Right kidney (tissue), 1 donor: ENCODE results near the gene HYAL3.
"Not testable (repeated sequence)": the region's sequence is repeated elsewhere in the genome, so short reads cannot be mapped to it uniquely, and the experiment has no call there.

Source experiments
- DNase-seq: peaks from one replicate; pipeline ENCODE4 v3.0.0-alpha.2; 2016

The HYAL3 gene

GRCh38 chr3:50255251-50255615 lies 44.0 kb downstream of the HYAL3 start:
- no peak for DNase-seq

GRCh38 chr3:50254577-50255250 lies 44.5 kb downstream of the HYAL3 start:
- no peak for DNase-seq

- no peak for DNase-seq
Measured at GRCh38 chr3:50251220-50251619, 48.0 kb downstream of the HYAL3 start.

- DNase-seq: no peak
Measured at GRCh38 chr3:50250514-50250913, 48.7 kb downstream of the HYAL3 start.

GRCh38 chr3:50249457-50249856 lies 49.7 kb downstream of the HYAL3 start:
- no peak for DNase-seq

GRCh38 chr3:50248387-50248786 lies 50.8 kb downstream of the HYAL3 start:
- no peak for DNase-seq

GRCh38 chr3:50246517-50246954 lies 52.7 kb downstream of the HYAL3 start:
- no peak for DNase-seq

GRCh38 chr3:50245831-50246516 lies 53.2 kb downstream of the HYAL3 start:
- peak; percentile 87 for DNase-seq

- DNase-seq: no peak
Measured at GRCh38 chr3:50245251-50245745, 53.9 kb downstream of the HYAL3 start.

- DNase-seq: not testable (repeated sequence)
Measured at GRCh38 chr3:50244813-50245212, 54.4 kb downstream of the HYAL3 start.

GRCh38 chr3:50243543-50243895 lies 55.7 kb downstream of the HYAL3 start:
- DNase-seq: no peak

- no peak for DNase-seq
Measured at GRCh38 chr3:50242851-50243542, 56.2 kb downstream of the HYAL3 start.
